HG03108 (cell line): Measurements from ENCODE around the gene CADM2.
A peak's percentile ranks its signal among the peaks of the same experiment; 100 is the strongest.
"Not testable (repeated sequence)": the region's sequence is repeated elsewhere in the genome, so short reads cannot be mapped to it uniquely, and the experiment has no call there.

Source experiments
- ATAC-seq: cut with Tn5 transposase; IDR thresholded peaks from one replicate; pipeline ENCODE4 v1.9.1; 2021; ENCODE audit warnings: moderate library complexity; ENCODE audit not compliant: unreplicated experiment

The CADM2 gene

DNA sequence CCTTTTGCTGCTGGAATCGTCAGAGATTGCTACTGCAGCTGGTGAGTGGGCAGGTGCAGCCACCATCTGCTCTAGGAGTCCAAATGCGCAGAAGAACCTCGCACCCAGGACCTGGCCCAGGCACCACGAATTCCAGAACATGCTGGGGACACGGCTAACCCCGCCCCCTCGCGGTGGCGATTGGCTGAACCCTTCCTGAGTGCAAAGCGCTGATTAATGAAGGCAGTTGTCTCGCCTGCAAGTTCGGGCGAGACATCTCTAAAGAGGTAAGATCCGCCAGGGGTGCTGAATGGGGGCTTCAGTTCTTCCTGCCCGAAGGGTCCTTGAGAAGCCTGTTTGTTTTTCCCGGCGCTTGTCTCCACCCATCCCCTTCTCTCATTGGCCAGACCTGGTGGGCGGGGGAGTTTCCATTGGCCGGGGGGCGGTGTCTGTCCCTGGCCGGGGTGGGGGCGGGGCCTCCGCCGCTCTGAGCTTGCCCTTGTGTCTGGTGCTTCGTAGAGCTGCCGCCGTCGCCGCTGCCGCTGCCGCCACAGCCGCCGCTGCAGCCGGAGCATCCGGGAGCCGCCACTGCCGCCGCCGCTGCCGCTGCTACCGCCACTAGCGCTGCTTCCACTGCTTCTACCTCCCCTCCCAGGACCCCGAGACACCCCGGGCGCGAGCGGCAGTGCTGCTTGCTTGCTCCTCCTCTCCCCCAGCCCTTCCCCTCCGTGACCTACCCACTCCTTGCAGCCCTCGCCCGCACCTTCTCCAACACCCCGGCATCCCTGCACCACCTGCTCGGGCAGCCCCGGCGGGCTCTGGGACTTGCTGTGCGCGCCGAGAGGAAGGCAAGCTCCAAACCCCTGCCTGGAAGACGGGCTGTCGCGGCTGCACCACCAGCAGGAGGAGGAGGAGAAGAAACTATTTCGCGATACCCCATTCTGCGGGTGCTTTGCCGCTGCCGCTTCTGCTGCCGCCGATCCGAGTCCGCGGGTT is at the start of gene CADM2:
TSS of gene CADM2 (plus strand) at position 495 of the 975 bp plus-strand sequence.
- ATAC-seq: peak; percentile 90

DNA sequence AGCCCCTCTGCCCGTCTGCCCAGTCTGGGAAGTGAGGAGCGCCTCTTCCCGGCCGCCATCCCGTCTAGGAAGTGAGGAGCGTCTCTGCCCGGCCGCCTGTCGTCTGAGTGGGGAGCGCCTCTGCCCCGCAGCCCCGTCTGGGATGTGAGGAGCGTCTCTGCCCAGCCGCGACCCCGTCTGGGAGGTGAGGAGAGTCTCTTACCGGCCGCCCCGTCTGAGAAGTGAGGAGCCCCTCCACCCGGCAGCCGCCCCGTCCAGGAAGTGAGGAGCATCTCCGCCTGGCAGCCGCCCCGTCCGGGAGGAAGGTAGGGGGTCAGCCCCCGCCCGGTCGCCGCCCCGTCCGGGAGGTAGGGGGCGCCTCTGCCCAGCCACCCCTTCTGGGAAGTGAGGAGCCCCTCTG is 40.2 kb upstream of the CADM2 start:
- ATAC-seq: not testable (repeated sequence)

DNA sequence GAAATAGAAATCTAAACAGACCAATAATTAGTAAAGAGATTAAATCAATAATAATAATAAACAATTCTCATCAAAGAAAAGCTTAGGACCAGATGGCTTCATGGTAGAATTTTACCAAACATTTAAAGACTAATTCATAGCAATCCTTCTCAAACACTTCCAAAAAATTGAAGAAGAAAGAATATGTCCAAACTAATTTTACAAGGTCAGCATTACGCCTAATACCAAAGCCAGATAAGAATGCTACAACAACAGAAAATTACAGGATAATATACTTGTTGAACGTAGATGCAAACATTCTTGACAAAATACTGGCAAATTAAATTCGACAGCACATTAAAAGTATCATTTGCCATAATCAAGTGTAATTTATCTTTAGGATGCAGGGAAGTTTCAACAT is 36.1 kb upstream of the CADM2 start:
- no peak for ATAC-seq

DNA sequence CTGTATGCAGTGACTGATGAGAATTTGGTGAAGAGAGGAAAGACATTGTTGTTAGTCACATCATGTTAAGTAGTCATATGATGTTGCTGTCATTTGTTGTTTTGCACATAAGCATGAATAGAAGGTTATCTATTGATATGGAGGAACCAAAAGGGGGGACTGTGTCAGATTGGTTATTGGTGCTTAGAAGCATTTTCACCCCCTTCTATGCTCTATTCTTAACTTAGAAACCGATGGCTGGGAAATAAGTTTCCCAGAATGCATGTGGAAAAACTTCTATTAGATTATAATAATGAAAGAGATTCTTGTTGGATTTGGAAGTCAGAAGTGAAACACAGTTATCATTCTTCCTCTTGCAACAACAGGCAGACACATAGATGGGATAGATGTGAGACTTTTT is 33.2 kb upstream of the CADM2 start:
- ATAC-seq: no peak

DNA sequence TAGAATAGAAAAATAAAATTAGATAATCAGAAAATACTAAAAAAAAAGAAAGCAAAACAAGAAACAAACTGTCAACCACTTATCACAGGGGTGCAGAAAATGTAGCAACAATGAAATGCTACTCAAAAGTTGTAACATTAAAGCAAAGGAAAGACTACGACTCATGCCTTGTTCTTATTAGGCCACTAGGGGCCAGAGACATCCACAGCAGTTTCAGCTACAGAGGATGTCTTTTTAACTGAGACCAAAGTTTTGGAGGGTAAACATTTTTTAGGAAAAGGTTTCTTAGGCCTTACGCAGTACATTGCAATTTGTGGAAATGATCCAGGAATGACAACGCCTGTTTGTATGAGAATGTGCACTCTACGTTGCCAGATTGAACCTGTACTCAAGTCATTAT is 15.4 kb upstream of the CADM2 start:
- ATAC-seq: no peak

DNA sequence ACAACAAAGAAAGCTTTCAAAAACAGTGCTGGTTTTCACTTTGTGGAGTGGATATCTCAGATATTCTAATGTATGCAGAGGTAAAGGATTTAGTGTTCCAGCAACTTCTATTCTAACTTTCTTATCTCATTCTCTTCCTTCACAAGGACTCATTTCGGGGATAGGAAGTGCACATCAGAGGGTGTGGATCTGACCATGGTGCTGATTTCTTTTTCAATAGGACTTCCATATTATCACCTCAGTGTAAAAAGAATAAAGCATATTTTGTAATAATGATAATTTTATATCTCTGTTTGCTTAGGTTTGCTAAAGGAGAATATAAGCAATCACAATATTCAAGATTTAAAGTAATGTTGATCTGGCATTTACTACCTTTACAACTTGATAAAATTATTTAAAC is 12.5 kb upstream of the CADM2 start:
- no peak for ATAC-seq

DNA sequence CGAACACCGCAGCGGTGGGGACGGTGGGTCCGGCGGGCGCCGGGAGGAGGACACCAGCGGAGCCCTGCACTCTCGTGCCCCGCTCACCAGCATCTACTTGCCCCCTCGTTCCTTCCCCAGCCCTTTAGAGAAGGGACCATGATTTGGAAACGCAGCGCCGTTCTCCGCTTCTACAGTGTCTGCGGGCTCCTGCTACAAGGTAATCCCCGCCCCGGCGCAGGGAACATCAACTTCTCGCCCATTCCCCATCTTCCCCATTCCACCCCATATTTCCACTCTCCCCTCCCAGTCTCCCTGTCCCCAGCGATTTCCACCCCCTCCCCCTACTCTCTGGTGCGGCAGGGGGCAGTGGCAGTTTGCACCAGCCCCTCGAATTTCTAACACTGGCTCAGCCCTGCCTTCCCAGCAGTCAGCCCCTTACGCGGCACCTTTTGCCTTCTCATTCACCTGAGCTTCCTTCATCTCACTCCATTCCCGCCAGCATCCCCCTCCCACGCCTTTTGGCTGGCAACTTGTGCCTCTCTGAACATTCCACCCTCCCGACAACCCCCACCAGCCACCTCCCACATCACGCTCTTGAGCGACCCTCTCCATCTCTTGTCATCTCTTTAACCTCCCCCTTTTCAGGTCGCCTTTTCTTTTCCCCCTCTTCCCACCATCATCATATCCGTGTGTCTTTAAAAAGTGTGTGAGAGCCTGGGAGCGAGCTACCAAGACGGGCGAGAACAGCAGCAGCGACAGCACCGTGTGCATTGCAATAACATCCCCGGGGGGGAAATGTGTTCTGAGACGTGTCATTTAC is 882 bp downstream of the CADM2 start:
- ATAC-seq: no peak

DNA sequence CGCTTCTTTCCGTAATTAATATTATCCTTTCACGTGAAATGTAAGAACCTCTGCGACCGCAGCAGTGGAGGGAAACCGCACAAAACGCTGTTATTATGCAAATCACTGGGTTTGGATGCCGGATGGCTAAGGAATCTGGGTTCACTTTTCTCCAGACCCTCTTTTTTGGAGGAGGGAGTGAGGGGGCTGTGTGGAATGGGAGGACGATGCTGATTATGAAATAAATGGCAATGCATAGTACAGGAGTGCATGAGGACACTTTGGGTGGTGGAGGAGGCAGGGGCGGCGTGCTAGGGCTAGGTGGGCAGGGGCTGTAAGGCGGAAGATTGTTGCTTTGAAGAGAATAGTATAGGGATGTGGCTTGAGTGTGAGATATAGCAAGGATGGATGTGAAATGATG is 1.8 kb downstream of the CADM2 start:
- ATAC-seq: no peak

DNA sequence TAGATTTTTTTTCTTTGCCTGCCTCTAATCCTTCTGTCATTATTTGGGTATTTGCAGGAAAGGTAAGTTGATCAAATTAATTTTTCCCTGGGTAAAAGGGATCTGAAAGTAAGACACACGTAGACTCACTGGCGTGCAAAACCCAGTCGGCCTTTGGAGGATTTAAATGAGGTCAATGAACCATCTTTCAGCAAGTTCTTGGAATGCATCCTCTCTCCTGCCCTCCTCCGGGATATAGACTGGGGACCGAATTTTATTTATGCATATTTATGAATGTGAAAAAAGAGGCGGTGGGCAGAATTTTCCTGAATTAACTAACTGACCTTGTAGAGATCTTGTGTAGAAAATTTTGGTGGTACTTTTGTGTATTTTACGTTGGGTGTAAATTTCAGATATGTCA is 2.2 kb downstream of the CADM2 start:
- no peak for ATAC-seq

DNA sequence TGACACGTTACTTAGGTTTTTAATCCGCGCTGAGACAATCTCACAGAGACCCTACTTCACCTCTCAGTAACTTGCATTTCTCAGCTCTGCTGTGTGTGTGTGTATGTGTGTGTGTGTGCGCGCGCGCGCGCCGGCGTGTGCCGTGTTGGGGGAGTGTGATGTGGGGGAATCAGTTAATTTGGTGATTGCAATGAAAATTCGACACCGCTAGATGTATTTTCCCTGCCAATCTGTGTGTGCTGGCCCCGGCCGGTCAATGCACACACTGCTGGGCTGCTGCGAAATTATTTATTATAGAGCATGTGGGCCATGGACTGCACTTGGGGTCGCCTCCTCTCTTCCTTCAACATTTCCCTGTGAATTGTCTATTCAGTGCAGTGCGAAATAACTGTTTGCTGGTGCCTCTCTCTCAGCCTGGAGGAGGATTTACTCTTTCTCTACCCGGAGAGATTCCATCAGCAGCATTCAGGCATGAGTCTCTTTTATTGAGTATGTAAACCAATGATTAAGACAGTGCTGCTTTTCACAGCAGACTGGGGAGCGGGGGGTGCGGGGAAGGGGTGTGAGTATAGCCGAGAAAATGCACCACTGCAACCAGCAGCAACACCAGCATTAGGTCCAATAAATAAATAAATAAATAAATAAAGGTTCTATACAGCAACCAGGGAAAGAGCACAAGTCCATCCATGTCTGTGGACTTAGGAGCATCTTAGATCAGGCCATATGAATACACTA is 2.9 kb downstream of the CADM2 start:
- no peak for ATAC-seq

DNA sequence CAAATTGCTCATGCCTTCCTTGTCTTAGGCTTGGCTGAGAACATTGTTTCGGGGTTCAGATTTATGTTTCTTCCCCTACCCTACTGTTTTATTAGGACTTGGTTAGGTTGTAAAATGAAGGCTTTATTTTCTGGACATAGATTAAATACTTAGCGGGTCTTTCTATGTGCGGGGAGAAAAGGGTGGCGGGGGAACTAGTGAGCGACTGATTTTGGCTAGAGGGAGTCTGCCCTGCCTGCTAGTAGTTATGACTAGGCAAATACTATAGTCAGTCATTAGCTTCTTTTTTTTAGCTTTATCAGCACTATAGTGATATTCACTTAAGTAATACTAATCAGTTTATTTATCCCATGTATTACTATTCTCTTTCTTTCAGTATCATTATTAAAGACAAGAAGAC is 3.6 kb downstream of the CADM2 start:
- ATAC-seq: no peak

DNA sequence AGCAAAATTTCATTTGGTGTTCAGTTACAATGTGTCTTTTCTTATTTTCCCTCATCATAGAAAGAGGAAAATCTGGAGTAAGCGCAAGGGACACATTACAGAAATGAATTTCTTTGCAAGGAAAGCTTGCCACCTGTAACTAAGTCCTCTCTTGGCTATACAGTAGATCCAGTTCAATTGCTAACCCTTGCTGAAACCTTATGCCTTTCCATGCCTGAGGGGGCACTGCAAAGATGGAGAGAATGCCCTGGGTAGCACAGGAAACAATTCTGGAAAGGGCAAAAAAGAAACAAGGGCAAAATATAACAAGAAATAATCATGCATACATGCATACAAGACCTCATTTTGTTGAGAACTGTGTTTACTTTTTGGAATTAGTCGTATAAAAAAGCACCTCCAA is 4.3 kb downstream of the CADM2 start:
- ATAC-seq: no peak

DNA sequence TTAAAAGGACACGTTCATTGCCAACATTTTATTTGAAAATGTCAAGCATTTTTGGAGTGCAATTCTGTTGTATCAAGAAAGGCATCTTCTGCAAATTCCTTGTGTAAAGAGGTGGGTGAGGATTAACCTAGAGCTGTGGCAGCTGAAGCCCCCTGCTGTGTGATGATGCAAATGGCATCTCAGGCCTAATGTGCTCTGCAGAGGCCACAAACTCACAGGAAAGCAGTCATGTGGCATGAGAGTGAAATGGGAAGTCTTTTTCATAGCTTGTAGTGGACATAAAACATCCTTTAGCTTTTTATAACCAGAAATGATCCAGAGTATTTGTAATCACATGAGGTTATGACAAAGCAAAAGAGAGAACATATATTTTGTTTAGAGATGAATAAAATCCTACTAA is 6.4 kb downstream of the CADM2 start:
- no peak for ATAC-seq

DNA sequence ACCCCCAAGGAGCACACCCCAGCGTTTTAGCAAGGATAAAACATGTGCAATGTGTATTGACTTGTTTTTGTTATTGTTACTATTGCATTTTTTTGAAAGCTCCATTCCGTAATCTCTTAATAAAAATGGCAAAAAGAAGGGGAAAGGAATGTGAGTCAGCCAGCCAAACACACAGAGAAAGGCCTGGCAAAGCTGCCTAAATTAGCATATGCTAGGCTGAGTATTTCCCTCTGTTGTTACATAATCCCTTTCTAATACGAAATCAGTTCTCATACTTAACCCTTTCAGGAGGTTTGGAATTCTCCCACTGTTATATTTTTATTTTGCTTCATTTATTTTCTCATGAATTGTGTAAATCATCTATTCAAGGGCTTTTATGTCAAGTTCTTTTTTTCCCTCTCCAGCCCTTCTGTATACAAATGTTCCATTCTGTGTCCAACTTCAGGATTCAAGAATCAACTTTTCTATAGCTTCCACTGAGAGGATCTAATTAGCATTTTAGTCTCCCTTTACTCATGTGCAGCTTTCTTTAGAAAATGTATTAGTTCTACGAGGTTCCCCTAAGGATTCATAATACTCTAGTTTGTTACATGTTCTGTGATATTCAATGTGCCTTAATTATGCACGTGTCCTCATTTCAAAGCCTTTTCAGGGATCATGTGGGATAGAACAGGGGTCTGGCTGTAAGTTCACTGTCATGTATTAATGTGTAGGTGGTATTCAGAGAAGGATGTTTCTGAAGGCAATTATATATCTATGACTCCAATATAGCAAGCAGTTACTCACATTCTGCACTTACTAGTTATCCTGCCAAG is 9.2 kb downstream of the CADM2 start:
- no peak for ATAC-seq

DNA sequence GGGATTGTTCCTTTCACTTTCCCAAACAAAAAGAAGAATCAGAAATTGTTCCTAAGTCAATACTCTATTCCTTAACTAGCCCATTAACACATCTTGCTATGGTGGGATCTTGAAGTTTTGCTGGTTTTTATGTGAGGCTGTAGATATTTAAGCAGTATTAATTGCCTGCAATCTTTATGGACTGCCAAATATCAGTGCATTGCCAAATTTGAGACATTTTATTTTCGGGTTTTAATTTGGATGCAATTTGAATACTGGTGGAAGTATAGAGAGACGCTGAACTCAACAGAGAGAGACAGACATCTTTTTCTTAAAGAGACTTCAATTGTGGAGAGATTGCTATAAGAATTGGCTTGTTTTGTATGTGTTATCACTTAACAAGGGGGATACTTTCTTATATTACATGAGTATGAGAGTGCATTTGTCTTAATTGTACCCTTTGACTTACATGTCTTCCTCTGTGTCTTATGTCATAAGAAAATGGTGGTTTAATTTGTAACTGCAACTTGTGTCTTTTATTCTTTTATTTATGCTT is 10.0 kb downstream of the CADM2 start:
- ATAC-seq: no peak

DNA sequence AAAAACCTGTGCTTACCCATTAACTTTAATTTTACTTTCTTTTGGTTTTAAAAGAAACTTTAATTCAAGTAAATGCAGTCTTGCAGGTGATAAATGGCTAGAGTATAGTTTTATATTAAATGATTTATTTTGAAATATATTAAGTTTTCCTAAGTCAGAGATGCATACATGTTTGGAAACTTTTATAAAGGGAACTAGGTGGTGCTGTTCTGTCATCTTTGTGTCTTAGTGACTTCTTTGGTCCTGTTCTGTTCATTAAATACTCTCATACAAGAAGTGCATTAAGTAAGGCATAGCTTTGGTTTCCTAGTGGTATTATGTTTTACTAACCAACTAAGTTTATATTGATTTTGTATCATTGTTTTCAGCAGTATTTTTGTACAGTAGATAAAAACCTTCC is 15.6 kb downstream of the CADM2 start:
- ATAC-seq: no peak

DNA sequence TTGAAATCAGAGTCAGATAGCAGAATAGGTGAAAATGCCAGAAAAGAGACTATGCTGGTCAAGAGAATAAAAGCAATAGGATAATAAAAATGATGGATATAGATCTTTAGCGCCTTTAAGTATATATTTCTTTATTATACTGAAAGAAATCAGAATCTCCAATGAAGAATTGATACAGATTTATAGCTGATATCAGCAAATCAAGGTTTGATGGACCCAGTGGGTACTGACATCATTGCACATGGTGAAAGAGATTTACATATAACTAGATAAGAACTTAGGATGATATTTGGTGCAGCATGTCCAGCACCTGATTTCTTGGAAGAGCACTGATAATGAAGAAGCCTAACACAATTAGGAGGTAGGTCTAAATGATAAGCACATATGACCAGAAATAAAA is 18.2 kb downstream of the CADM2 start:
- ATAC-seq: no peak

DNA sequence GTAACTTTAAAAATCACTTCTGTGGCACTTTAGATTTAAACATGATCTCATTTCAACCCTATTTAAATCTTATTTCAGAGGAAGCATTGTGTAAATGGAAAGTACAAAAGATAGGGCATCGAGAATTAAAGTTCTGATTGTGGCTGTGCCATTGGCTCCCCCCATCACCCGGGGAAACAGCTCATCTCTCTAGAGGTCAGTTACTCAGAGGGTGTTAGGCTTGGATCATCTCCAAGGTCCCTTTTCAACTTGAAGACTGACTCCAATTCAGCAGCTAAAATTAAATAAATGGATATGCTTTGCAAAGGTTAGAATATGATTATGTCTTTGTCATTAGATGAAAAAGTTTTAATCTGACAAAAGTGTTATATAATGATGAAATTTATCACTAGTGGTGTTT is 20.1 kb downstream of the CADM2 start:
- ATAC-seq: no peak

DNA sequence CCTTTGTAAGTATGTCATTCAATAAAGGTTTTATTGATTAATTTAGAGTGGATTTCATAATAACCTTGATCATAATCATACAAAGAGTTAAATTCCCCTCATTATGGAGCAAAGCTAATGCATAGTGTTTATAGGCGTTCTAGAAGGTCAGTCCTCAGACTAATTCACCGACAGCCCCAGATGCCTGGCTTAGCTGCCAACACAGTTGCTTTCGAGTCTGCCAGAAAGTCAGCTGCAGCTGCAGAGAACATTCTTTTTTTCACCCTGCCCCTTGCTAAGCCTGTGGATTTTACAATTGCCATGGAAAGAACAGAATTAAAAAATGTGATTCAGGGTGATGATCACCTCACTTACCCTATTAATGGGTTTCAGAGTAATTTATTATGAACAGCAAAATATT is 21.2 kb downstream of the CADM2 start:
- no peak for ATAC-seq

DNA sequence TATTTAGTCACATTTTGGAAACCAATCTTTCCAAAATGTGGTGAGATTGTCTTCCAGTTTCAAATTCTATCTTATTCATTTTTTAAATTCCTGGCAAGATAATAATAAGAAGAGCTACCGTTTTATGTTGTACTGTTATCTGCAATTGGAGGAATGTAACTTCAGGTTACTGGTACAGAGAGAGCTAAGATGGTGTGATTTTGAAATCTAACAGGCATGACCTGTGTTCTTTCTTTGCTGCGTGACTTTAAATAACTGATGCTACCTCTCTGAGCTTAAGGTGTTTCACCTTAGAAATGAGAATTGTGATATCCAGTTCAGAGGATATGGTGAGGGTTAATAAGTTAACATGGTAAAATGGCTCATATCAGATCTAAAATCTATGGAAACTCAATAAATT is 21.7 kb downstream of the CADM2 start:
- ATAC-seq: no peak
